NCI-H1092 (cell line): Measurements from ENCODE around the gene FZD7.

Experiments
- DNase-seq: peaks from one replicate; lab custom pipeline; 2025; lab: John Stamatoyannopoulos, UW

The FZD7 gene

DNA sequence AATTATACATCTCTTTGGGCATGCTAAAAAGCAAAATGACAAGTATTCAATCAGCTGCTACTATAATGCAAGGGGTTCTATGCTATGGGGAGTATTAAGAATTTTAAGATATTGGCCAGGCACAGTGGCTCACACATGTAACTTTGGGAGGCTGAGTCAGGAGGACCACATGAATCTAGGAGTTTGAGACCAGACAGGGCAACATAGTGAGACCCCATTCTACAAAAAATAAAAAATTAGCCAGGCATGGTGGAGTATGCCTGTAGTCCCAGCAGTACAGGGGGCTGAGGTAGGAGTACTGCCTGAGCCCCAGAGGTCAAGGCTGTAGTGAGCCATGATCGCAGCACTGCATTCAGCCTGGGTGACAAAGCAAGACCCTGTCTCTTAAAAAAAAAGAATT, 33.9 kb downstream of the FZD7 start:
- DNase-seq, result no peak

GRCh38 chr2:202069170-202070067, 35.8 kb downstream of the FZD7 start:
- DNase-seq, result no peak

- DNase-seq, result no peak
Observed at GRCh38 chr2:202071107-202071506, 37.5 kb downstream of the FZD7 start.

DNA sequence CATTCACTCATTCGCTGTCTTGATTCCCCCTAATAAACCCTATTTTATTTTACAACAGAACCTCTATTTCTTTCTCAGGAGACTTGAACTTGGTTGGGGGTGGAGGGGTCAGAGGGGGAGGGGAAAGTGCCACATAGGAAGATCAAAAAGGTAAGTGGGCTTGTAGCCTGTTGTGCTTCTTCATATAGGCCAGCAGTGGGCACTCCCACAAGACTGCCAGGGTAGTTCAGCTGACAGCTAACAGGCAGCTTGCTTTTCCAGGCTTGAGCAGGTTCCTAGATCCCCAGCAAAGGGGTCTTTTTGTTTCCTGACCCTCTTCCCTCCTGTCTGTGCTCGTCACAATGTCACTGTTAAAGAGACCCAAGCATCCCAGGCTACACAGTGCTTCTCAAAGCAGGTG, 38.6 kb downstream of the FZD7 start:
- DNase-seq, result no peak

GRCh38 chr2:202072737-202073401, 39.2 kb downstream of the FZD7 start, which contains the start of gene KIAA2012:
Gene KIAA2012, plus strand, starts transcription at chr2:202073255. Its CDS starts 373 bp downstream, at chr2:202073628.
- no peak for DNase-seq

GRCh38 chr2:202074324-202074723, 40.7 kb downstream of the FZD7 start:
- DNase-seq, result no peak

GRCh38 chr2:202079310-202079709, 45.7 kb downstream of the FZD7 start:
- no peak for DNase-seq

DNA sequence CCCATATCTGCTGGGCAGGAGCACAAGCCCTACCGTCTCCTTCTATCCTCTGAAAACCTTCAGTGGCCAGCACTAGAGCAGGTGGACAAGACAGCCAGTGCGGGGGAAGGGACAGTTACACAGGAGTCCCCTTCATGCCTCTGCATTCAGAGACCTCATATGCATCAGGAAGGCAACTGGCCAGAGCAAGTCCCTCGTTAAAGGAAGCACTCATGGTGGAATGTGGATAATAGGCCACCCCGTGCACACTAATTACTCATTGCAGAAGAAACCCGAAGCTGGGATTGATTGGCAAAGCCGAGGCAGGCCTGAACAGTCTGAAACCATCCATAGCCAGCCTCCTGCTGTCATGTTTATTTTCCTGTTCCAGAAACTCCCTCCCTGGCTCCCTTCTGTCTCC, 50.6 kb downstream of the FZD7 start:
- DNase-seq, result no peak
